Retinal pigment epithelial cell (primary cell): ENCODE results near the gene ACACB.
A peak's percentile ranks its signal among the peaks of the same experiment; 100 is the strongest.

Source experiments
- DNase-seq: peaks from one replicate; pipeline ENCODE4 v3.0.0-alpha.2; 2010; ENCODE audit warnings: low read depth
- H3K4me3 ChIP-seq: 2 replicates; pipeline ENCODE4 v1.5.1; 2011; ENCODE audit warnings: mild to moderate bottlenecking, low read length, control low read depth, moderate library complexity
- CTCF ChIP-seq: conservative IDR thresholded peaks from 2 replicates; pipeline ENCODE4 v1.5.1; 2011; ENCODE audit warnings: low read depth, low read length, control low read depth, inconsistent platforms

The ACACB gene

GRCh38 chr12:109302770-109303169 is 186.4 kb downstream of the ACACB start:
- no peak overlapping the region for H3K4me3 ChIP-seq
- DNase-seq = no peak
- TF ChIP-seq CTCF = no peak

- H3K4me3 ChIP-seq = no peak overlapping the region
- DNase-seq = no peak
- TF ChIP-seq CTCF = no peak
Measured at GRCh38 chr12:109304485-109304884, 188.1 kb downstream of the ACACB start.

GRCh38 chr12:109305547-109305946 is 189.2 kb downstream of the ACACB start:
- DNase-seq = no peak
- no peak overlapping the region for H3K4me3 ChIP-seq
- no peak for TF ChIP-seq CTCF

- no peak overlapping the region for H3K4me3 ChIP-seq
- no peak for DNase-seq
- TF ChIP-seq CTCF = no peak
Measured at GRCh38 chr12:109307051-109307450, 190.7 kb downstream of the ACACB start.

GRCh38 chr12:109308534-109309380 is 192.4 kb downstream of the ACACB start, which contains the start of gene FOXN4:
TSS of gene FOXN4 (minus strand) at chr12:109309284. CDS start at chr12:109308321, 963 bp downstream.
- no peak for DNase-seq
- TF ChIP-seq CTCF = no peak
- peak within 1 kb of the TSS; percentile 30 for H3K4me3 ChIP-seq

GRCh38 chr12:109309381-109310246 is 193.2 kb downstream of the ACACB start:
- H3K4me3 ChIP-seq = peak overlapping the region; percentile 30
- no peak for TF ChIP-seq CTCF
- DNase-seq = no peak
